G401 (cell line): ENCODE data around the gene ADH6. TPM values are rescaled to one million over a fixed set of nuclear protein-coding genes. Genes with fewer than 3 reads are reported as not detected.

Experiments used
- total RNA-seq: library from RNA; depleted of rRNA; stranded (reverse); fragments of >200 nt; shearing (Covaris generic); gene quantifications from 2 replicates; pipeline ENCODE4 v1.2.3, GENCODE V29; 2014; rRNA removed

ADH6 gene
- total RNA-seq, 1 experiment from 2014 or later: not detected

Other genes with a start within 250 kb of the ADH6 start
- 48.9 and 53.9 TPM in 2 replicates for gene METAP1, start 223.5 kb downstream of the ADH6 start, total RNA-seq
- gene ADH5, start 130.5 kb downstream of the ADH6 start, total RNA-seq: 160 and 267 TPM in 2 replicates
- not detected in 2 replicates for gene ADH4, start 74.9 kb downstream of the ADH6 start, total RNA-seq
- gene ADH1A, start 71.7 kb upstream of the ADH6 start, total RNA-seq: not detected in 2 replicates
- gene ADH1B, start 102.2 kb upstream of the ADH6 start, total RNA-seq: not detected in 2 replicates
- gene ADH1C, start 133.5 kb upstream of the ADH6 start, total RNA-seq: not detected in 2 replicates
- not detected in 2 replicates for gene ADH7, start 216.1 kb upstream of the ADH6 start, total RNA-seq